ENCODE data around the gene KAT6B.

DNA sequence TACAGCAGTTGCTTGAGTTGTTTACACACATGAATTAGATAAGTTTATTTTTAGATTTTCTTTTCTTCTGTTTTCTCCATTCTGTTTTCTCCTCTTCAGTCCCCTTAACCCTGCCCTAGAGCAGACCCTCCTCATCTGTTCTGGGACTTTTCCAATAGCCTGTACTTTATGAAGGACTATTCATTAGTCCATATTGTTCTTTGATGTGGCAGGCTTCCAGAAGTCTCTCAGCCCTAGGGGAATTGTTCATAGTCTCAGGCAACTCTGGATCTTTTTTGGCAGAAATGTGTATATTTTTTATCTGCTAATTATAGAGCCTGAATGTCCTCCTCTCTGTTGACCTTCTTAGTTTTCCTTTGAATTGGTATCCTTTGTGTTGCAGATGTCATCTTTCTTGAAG is 25.4 kb downstream of the KAT6B start:
- TF ChIP-seq POLR2AphosphoS5 (IDR thresholded peaks at IDR 0.05; ENCODE audit: low read depth, low read length) (no peak), TAF1 (IDR thresholded peaks at IDR 0.05; ENCODE audit: borderline replicate concordance, insufficient read depth, low read length) (no peak), FOXP2 (optimal IDR thresholded peaks at IDR 0.05; ENCODE audit: borderline replicate concordance, extremely low read depth, extremely low read length, insufficient read depth) (no peak), SIN3A (IDR thresholded peaks at IDR 0.05; ENCODE audit: borderline replicate concordance, insufficient read depth, low read length) (no peak)
- TF ChIP-seq, protein P1, sequence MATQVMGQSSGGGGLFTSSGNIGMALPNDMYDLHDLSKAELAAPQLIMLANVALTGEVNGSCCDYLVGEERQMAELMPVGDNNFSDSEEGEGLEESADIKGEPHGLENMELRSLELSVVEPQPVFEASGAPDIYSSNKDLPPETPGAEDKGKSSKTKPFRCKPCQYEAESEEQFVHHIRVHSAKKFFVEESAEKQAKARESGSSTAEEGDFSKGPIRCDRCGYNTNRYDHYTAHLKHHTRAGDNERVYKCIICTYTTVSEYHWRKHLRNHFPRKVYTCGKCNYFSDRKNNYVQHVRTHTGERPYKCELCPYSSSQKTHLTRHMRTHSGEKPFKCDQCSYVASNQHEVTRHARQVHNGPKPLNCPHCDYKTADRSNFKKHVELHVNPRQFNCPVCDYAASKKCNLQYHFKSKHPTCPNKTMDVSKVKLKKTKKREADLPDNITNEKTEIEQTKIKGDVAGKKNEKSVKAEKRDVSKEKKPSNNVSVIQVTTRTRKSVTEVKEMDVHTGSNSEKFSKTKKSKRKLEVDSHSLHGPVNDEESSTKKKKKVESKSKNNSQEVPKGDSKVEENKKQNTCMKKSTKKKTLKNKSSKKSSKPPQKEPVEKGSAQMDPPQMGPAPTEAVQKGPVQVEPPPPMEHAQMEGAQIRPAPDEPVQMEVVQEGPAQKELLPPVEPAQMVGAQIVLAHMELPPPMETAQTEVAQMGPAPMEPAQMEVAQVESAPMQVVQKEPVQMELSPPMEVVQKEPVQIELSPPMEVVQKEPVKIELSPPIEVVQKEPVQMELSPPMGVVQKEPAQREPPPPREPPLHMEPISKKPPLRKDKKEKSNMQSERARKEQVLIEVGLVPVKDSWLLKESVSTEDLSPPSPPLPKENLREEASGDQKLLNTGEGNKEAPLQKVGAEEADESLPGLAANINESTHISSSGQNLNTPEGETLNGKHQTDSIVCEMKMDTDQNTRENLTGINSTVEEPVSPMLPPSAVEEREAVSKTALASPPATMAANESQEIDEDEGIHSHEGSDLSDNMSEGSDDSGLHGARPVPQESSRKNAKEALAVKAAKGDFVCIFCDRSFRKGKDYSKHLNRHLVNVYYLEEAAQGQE (IDR thresholded peaks at IDR 0.05; ENCODE audit: insufficient read depth in 1 of 2, low read depth in 2 of 2, low read length in 2 of 2): no peak
